ENCODE results near the gene ELOVL7. TPM values are rescaled to one million over a fixed set of nuclear protein-coding genes. Genes with fewer than 3 reads are reported as not detected.

The ELOVL7 gene
- total and polyA plus RNA-seq, 2 of the 8 experiments (the other 6 are each of a cell fraction or from before 2014, with no cell fraction given) = 3.1 to 5.1 TPM

- TF ChIP-seq RFX5 (IDR thresholded peaks at IDR 0.05; ENCODE audit: borderline replicate concordance, low read depth, low read length) (no peak), NRF1 (IDR thresholded peaks at IDR 0.05; ENCODE audit: low read depth, low read length) (no peak), RNF2 (IDR thresholded peaks at IDR 0.05; ENCODE audit: borderline replicate concordance, low read depth, low read length, missing control alignments, poor library complexity, severe bottlenecking) (no peak), ASH2L (IDR thresholded peaks at IDR 0.05; ENCODE audit: low read length) (no peak)
Observed at GRCh38 chr5:60788863-60789513, 55.1 kb downstream of the ELOVL7 start (continued).
